Prostate gland (tissue), 2 donors: ENCODE results near the gene INO80B.

Experiments
- POLR2A ChIP-seq: fragments of 450-650 bp; IDR thresholded peaks from one replicate; pipeline ENCODE4 v1.6.1; 2016; ENCODE audit warnings: antibody characterized with exemption, mild to moderate bottlenecking
- POLR2AphosphoS5 ChIP-seq: sonication (generic); formaldehyde crosslinking; IDR thresholded peaks from one replicate; pipeline ENCODE4 v1.6.1; 2017; ENCODE audit warnings: antibody characterized with exemption
- TF ChIP-seq, protein P1 (sequence below), 4 experiments: fragments of 200-600 bp in 2 of 4; fragments of 450-650 bp in 2 of 4; sonication (generic) in 2 of 4; IDR thresholded peaks; 1 replicate in 3 of 4; 2 replicates in 1 of 4; pipeline ENCODE4 v1.5.1; 2016 to 2019; ENCODE audit warnings: antibody characterized with exemption in 4 of 4, mild to moderate bottlenecking in 2 of 4, moderate library complexity in 2 of 4

DNA sequence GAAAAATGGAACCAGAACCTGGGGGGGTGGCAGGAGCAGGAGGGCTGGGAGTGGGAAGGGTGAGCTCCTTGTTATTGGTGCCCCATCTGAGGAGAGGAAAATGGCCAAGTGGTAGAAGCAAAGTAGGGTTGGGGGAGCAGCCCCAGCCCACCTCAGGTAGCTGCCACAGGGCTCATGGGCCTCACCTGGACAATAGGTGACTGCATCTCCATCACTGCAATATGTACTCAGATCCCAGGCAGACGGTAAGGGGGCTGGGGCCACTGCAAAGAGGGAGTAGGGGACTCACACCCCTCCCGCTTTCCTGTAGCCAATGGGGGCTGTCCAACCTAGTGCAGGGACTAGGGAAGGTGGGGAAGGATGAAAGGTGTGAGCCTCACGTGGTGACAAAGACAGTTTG, 37.7 kb upstream of the INO80B start:
- TF ChIP-seq, protein P1, sequence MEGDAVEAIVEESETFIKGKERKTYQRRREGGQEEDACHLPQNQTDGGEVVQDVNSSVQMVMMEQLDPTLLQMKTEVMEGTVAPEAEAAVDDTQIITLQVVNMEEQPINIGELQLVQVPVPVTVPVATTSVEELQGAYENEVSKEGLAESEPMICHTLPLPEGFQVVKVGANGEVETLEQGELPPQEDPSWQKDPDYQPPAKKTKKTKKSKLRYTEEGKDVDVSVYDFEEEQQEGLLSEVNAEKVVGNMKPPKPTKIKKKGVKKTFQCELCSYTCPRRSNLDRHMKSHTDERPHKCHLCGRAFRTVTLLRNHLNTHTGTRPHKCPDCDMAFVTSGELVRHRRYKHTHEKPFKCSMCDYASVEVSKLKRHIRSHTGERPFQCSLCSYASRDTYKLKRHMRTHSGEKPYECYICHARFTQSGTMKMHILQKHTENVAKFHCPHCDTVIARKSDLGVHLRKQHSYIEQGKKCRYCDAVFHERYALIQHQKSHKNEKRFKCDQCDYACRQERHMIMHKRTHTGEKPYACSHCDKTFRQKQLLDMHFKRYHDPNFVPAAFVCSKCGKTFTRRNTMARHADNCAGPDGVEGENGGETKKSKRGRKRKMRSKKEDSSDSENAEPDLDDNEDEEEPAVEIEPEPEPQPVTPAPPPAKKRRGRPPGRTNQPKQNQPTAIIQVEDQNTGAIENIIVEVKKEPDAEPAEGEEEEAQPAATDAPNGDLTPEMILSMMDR (IDR thresholded peaks at IDR 0.05), result no peak
- TF ChIP-seq POLR2A, result no peak
- TF ChIP-seq POLR2AphosphoS5, result no peak
